Colonic mucosa (tissue), 4 donors: ENCODE measurements around the gene ARHGAP15. TPM values are rescaled to one million over a fixed set of nuclear protein-coding genes. Genes with fewer than 3 reads are reported as not detected.

Source experiments
- DNase-seq: peaks from one replicate; pipeline ENCODE4 v3.0.0-alpha.2; 2020
- H3K27ac ChIP-seq: fragments of 200-600 bp; one replicate; pipeline ENCODE4 v1.8.0; 2021
- H3K27me3 ChIP-seq: fragments of 200-600 bp; one replicate; pipeline ENCODE4 v1.8.0; 2021
- H3K36me3 ChIP-seq: fragments of 200-600 bp; one replicate; pipeline ENCODE4 v1.8.0; 2021
- H3K4me1 ChIP-seq: fragments of 200-600 bp; one replicate; pipeline ENCODE4 v1.8.0; 2021; ENCODE audit warnings: mild to moderate bottlenecking
- H3K4me3 ChIP-seq: fragments of 200-600 bp; one replicate; pipeline ENCODE4 v1.8.0; 2021
- H3K9ac ChIP-seq, 2 donors: one replicate each; pipeline ENCODE4 v1.7.0; 2013; ENCODE audit warnings: control low read depth in 2 of 2, low read depth in 2 of 2, low read length in 2 of 2
- H3K9me3 ChIP-seq: fragments of 200-600 bp; one replicate; pipeline ENCODE4 v1.8.0; 2021
- intact Hi-C: fragments of 100-400 bp; cut with DNase I; formaldehyde crosslinking; loops from one replicate; pipeline ENCODE4 v1.14.1; 2022
- total RNA-seq, 2 donors: library from RNA; stranded (reverse); fragmentation: NEBNext Ultra II Directional in 1 of 2; extraction: Animal tissue kit (Norgen Biotek cat#: 25700) in 1 of 2; gene quantifications; one replicate each; pipeline ENCODE4 v1.2.1, GENCODE V29; 2021
- TF ChIP-seq, protein P1 (sequence below): fragments of 200-600 bp; IDR thresholded peaks from one replicate; pipeline ENCODE4 v1.8.0; 2022; ENCODE audit warnings: antibody characterized with exemption, mild to moderate bottlenecking
- donor health status: healthy.
- donor health status: DM: no; HTN: no; CAD: no.
- donor health status: DM: no; HTN: no; CAD: no.

Gene ARHGAP15
- total RNA-seq, 2 donors from 2014 or later = 1.6 to 3.7 TPM

DNA sequence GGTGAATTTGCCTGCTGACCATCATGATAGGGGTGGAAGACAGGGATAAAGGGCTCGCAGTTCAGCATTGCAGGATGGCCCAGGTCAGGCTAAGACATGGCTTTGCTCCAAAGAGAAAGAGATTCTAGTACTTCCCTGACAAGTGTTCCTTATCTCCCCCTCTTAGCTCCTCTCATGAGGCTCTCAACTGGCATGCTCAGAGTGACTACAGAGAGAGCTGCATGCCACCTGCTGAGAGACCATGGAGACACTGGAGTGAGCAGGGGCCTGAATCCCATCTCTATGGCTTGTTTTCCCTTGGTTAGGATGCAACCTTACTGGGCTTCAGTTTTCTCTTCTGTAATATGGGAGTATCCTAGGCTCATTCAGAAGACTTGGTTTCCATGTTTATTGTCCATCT lies 94.3 kb downstream of the ARHGAP15 start:
- Histone ChIP-seq H3K4me3 (no peak overlapping the region), H3K9me3 (no peaks in the 10 kb centered on the region), H3K36me3 (no peaks in the 10 kb centered on the region), H3K9ac (no peak overlapping the region), H3K4me1 (no peaks in the 10 kb centered on the region), H3K27ac (no peak overlapping the region), H3K27me3 (no peaks in the 10 kb centered on the region)
- DNase-seq = no peak
- intact Hi-C loops = no loop called here
- TF ChIP-seq, protein P1, sequence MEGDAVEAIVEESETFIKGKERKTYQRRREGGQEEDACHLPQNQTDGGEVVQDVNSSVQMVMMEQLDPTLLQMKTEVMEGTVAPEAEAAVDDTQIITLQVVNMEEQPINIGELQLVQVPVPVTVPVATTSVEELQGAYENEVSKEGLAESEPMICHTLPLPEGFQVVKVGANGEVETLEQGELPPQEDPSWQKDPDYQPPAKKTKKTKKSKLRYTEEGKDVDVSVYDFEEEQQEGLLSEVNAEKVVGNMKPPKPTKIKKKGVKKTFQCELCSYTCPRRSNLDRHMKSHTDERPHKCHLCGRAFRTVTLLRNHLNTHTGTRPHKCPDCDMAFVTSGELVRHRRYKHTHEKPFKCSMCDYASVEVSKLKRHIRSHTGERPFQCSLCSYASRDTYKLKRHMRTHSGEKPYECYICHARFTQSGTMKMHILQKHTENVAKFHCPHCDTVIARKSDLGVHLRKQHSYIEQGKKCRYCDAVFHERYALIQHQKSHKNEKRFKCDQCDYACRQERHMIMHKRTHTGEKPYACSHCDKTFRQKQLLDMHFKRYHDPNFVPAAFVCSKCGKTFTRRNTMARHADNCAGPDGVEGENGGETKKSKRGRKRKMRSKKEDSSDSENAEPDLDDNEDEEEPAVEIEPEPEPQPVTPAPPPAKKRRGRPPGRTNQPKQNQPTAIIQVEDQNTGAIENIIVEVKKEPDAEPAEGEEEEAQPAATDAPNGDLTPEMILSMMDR = no peak

DNA sequence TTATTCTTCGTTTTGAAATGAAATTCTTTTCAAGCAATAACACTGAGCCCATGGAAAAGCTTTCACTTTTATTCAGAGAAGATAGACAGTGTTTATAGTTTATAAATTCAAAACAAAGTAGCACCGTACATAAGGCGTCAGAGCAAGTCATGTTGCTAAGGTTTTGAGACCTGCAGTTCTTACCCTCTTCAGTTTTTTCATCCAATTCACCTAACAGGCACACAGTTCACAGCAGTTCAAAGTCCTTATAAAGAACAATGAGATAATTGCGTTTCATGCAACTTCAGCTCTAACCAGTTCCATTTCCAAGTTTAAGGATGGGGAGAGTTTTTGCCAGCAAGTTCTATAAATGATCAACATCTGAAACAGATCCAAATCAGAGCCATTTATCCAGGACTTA lies 96.7 kb downstream of the ARHGAP15 start:
- no peak overlapping the region for H3K9ac ChIP-seq
- no peak for DNase-seq
- H3K9me3 ChIP-seq = no peaks in the 10 kb centered on the region
- intact Hi-C loops = no loop called here
- no peak overlapping the region for H3K27ac ChIP-seq
- H3K4me1 ChIP-seq = no peaks in the 10 kb centered on the region
- no peaks in the 10 kb centered on the region for H3K27me3 ChIP-seq
- TF ChIP-seq, protein P1 = no peak
- no peak overlapping the region for H3K4me3 ChIP-seq
- no peaks in the 10 kb centered on the region for H3K36me3 ChIP-seq

DNA sequence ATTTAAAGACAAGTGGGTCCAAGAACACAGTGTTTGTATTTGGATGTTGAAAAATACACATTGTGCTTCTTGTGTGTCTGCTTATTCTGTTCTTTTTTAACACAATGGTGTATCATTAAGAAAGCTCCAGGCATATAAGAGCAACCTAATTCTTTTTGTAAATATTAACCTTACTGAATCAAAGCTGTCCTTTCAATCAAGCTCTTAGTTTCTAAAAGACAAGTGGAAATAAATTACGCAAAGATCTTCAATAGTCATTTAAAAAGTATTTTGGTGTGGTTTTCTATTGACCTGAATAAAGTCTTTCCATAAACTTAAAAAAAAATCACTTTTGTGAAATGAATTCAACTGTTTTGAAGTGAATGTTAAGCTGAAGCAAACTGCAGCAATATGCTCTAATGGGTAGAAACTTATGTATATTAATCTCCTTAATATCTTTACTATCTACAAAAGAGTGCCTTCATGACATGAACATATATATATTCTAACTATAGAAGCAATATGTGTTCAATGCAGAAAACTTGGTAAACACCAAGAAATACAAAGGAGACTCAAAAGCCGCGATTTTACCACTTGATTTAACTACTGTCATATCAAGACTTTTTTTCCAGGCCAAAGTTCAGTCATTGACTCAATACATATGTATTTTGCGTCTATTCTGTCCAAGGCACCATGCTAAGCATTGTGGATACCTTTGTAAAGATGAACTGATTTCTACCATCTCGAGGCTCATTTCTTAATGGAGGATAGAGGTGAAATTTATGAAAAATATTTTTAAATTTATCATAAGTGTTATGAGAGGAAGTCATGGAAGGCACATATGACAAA lies 97.7 kb downstream of the ARHGAP15 start:
- Histone ChIP-seq H3K9me3 (no peaks in the 10 kb centered on the region), H3K27ac (no peak overlapping the region), H3K4me1 (no peaks in the 10 kb centered on the region), H3K9ac (no peak overlapping the region), H3K36me3 (no peaks in the 10 kb centered on the region), H3K27me3 (no peaks in the 10 kb centered on the region), H3K4me3 (no peak overlapping the region)
- TF ChIP-seq, protein P1 = no peak
- intact Hi-C loops = no loop called here
- no peak for DNase-seq

DNA sequence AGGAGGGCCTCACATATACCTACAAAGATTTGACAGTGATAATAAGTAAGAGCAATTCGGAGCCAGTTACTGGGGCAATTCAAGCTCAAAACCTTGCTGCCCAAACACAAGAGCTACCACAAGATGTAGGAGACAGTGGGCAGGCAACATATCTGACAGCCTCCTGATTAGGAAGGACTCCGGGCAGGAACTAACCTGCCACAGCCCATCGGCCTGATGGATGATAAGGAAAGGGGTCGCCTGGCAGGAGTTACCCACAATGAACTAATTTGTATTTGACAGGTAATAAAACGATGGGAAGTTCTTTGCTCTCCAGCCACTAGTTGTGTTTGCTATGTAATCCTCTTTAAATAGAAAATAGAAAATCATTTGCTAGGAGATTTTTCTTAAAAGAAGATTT lies 100.2 kb downstream of the ARHGAP15 start:
- Histone ChIP-seq H3K27me3 (no peaks in the 10 kb centered on the region), H3K9me3 (no peaks in the 10 kb centered on the region), H3K27ac (no peak overlapping the region), H3K9ac (no peak overlapping the region), H3K36me3 (no peaks in the 10 kb centered on the region), H3K4me1 (no peaks in the 10 kb centered on the region), H3K4me3 (no peak overlapping the region)
- TF ChIP-seq, protein P1 = no peak
- no peak for DNase-seq
- intact Hi-C loops = no loop called here

DNA sequence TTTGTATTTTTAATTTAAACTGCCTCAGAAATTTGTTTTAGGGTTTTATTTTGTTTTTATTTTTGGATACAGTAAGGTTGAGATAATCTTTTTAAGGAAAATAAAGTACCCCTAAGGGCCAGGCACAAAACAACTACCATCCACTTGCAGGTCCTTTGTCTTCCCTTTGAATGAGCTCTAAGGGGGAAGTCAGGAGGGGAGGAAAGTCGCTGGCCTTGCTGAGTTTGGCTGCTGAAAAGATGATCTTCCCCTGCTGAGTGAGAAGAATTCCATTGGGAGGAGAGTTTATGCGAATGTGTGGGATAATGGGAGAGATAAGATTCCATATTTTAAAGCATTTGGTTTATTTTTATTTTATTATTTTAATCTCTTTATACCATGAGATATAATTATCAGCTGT lies 100.7 kb downstream of the ARHGAP15 start:
- TF ChIP-seq, protein P1 = no peak
- no peaks in the 10 kb centered on the region for H3K36me3 ChIP-seq
- no peaks in the 10 kb centered on the region for H3K4me1 ChIP-seq
- no peak overlapping the region for H3K4me3 ChIP-seq
- no peak for DNase-seq
- no peak overlapping the region for H3K27ac ChIP-seq
- H3K9me3 ChIP-seq = no peaks in the 10 kb centered on the region
- intact Hi-C loops = no loop called here
- H3K9ac ChIP-seq = no peak overlapping the region
- no peaks in the 10 kb centered on the region for H3K27me3 ChIP-seq
